Glomerular visceral epithelial cell (primary cell): ENCODE measurements around the gene SYT9.
"Not testable (repeated sequence)": the region's sequence is repeated elsewhere in the genome, so short reads cannot be mapped to it uniquely, and the experiment has no call there.

Experiments
- DNase-seq: peaks from one replicate; pipeline ENCODE4 v3.0.0-alpha.2; 2016; ENCODE audit errors: extremely low spot score

SYT9 gene

DNA sequence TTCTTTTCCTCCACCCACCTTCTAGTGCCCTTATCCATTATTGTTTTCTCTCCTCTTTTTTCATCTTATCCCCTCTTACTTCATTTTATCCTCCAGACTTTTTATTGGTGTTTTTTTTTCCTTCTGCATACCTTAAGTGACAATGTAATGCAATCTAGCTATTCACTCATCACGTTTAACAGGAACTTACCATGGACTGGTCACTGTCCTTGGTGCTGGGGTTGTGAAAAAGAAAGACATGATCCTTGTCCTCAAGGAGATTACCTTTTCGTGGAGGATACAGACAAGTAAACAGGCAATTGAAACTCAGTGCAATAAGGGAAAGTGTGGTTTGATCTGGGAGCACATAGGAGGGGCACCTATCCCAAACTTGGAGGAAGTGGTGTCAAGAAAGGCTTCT lies 20.7 kb downstream of the SYT9 start:
- no peak for DNase-seq

DNA sequence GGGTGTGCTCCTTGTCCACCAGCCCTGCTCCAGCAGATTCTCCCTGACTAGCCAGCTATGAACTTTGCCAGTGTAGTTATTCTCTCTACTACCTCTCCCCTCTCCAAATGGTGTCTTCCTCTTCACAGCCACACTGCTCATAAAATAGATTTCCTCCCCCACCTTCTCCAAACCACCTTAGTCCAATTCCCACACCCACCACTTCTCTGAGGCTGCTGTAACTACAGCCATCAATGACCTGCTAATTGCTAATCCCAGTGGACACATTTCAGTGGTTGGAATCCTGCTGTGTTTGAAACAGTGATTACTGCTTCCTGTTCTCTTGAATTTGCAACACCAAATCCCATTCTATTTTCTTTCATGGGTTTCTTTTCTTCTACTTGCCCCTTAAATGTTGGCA lies 23.4 kb downstream of the SYT9 start:
- no peak for DNase-seq

DNA sequence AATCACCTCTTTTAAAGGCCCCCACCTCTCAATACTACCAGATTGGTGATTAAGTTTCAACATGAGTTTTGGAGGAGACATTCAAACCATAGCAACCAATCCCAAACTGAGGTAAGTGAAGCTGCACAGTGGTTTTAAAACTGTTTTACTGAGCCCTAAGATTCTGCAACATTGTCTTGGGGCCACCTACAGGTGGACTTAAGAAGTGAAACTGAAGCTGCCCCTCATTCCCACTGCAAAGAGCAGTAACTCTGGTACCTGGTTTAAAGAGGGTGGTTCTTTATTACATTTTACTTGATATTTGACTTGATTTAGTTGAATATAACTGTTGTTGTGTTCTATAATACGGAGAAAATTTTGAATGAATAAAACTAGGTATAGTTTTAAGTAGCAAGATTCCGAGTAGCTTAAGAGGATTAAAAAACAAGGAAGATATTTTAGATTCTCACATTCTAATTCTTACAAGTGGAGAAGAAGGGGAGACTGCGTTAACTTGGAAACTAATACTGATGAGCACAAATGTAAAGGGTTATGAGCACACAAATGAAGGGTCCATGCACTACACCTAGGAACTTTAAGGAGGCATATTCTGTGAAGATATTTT lies 26.7 kb downstream of the SYT9 start:
- no peak for DNase-seq

DNA sequence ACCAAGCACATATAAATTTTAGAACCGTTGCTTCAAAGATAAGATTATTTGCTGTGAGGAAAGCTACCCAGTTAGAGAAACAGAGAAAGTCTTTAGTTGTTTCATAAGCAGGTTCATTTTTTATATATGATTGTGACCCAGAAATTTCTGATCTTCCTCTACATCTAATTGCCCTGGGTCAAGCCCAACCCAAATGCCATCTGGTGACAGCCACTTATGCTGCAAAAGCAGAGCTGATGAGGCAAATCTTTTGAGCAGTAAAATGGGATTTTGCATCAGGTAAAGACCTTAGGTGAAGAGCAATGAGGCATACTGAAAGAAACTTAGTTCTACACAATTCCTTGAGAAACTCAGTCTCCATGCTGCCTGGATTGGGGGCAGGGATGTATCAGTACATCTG lies 28.0 kb downstream of the SYT9 start:
- DNase-seq: no peak

DNA sequence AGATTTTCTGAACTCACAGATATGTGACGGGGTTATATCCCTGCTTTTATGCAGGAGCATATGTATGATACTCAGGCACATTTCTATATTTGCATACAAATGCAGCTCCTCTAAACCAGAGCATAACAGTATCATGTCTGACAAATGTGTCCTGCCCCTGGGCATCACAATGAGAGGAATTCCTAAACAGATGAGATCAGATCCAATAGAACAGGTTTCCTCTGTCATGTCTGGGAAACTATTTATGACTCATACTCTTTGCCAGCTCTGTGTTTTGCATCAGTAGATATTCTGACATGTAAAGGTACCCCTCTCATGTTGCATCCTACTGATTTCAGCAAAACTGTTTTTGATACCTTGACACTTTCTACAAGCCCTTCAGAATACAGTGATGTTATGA lies 29.4 kb downstream of the SYT9 start:
- DNase-seq: no peak

DNA sequence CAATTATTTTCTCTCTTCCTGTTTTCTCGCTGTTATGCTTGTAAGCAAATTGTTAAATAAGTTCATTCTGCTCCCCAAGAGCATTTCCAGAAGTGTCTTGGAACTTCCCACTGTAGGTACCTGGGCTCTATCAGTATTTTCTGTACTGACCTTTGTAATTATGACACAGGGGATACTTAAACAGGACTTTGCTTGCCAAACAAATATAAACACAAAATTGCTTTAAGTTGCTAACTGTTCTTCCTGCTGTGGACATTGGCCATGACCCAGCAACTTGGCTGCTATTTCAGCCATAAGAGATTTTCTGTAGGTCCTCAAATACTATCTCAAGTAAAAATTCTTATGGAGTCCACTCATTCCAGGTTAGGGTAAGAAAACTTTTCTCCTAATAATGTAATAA lies 30.1 kb downstream of the SYT9 start:
- DNase-seq: no peak

DNA sequence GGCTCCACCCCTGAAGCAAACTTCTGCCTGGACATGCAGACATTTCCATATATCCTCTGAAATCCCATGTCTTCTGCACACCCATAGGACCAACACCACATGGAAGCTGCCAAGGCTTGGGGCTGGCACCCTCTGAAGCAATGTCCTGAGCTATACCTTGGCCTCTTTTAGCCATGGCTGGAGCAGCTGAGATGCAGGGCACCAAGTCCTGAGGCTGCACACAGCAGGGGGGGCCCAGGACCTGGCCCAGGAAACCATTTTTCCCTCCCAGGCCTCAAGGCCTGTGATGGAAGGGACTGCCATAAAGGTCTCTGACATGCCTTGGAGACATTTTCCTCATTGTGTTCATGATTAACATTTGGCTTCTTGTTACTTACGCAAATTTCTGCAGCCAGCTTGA lies 34.5 kb downstream of the SYT9 start:
- DNase-seq: no peak

DNA sequence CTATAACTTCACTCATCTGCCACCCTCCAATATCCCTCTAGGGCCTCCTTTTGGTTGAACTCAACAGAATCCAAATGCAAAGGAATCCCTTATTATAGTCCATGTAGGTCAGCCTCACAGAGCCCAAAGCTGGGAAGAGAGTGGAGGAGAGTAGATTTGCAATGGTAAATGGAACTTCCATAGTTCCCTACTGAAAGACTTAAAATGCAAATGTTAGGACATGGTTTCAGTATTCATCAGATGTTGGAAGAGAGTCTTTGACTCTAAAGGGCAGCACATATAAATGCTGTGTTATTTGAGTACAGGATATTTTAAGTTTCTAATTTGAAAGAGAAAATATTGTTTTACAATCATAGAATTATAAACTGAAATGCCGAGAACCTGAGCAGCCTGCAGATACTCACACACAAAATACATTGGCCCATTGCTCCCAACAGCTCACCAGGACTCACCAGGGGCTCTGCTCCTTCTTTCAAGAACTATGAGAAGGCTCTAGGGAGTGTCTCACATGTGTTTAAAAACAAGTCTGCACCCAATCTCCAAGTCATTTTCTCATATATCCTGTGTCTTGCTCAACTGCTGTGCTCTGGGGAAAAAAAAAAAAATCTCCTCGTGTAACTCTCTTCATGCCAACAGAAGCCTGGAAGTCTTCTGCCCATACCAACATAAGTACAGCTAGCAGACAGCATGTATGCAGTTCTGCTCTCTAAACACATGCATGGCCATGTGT lies 39.6 kb downstream of the SYT9 start:
- no peak for DNase-seq

DNA sequence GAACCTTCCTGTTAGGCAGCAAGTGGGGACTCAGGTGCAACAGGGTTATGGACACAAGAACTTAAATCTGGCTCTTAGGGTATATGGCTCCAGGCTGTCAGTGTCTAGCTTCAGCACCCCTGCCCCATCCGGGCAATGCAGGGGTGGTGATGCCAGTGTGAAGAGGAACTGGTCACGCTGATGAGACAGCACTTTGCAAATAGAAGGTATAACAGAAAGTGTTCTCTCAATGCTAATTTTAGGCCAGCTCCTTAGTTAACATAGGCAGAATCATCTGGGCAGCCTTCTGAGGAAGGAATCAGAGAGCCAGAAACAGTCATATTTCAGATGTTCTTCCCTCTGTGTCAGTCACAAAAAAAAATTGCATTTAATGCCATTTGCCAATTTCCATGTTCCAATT lies 41.2 kb downstream of the SYT9 start:
- DNase-seq: no peak

DNA sequence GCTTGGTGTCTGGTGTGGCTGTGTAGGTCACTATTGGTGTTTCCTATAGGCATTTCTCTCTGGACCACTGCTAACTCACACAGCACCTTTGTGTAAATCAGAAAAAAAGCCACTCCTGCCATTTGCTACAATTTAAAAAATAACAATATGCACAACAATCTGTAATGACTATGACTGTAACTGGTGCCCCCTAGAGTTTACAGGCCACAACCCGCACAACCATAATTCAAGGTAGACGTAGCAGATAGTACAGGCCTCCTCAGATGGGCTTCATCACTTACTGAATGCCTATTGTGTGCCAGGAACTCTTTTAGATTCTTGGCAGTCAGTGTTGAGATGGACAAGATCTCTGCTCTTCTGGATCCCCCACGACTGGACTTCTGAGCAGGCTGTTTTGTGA lies 47.7 kb downstream of the SYT9 start:
- DNase-seq: no peak

DNA sequence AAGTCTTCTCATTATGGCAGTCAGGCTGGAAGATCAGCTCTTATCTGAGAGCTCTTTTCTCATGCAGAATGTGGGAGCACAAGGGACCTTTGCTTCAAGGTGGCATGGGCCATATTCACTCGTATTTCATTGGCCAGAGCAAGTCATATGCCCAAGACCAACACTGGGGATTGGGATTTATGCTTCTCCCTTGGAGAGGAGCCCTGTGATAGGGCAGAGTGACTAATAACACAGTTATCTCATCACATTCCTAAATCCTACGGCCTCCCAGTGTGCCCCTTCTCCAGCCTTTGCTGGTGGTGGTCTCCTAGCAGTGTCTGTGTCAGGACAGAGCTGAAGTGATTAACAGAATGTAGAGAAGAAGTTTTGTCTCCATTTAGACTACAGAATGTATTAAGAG lies 48.6 kb downstream of the SYT9 start:
- no peak for DNase-seq

DNA sequence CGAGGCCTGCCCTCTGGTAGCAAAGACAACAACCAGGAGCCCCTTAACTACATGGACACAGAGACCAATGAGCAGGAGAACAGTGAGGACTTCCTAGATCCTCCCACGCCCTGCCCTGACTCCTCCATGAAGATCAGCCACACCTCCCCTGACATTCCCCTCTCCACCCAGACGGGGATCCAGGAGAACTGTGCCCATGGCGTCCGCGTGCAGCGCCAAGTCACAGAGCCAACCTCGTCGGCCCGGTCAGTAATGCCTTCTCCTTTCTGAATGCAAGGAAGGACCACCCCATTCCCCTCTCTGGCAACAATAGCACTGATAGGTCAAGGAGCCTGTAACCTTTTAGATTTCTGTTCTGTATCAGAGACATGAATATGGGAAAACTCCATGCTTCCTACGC lies 51.4 kb downstream of the SYT9 start:
- DNase-seq: no peak

DNA sequence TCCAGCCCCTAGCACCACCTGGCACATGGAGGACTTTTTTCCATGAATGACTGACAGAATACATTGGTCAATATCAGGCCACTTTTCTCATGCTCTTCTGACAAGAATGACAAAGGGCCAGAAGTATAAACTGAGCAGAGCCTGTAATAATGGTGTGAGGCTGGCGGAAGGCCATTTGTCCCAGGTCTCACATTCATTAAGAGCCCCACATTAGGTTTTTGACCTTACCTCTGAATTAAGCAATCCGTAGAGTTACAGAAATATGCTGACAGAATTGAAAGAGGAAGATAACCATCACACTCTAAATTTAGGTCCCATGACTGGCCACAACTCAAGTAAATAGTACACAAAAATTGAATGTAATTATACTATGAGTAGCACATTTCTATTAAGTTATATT lies 55.2 kb downstream of the SYT9 start:
- no peak for DNase-seq

DNA sequence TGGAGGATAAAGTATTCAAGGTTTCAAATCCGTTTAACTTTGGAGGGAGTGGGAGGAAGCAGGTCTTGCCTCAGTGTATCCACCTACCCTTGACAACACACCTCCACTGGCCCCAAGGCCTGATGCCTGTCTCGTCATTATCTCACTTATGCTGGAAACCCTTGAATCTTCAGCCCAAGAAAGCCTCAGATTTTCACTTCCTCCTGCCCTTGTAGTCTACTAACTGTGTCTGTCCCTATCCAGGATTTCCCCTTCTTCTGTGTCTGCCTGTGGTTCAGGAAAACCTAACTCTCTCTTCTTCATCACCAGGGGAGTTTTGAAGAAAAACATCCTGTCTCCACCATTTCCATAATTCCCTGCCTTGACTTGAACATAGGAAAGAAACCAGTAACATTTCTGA lies 56.1 kb downstream of the SYT9 start:
- DNase-seq: no peak

DNA sequence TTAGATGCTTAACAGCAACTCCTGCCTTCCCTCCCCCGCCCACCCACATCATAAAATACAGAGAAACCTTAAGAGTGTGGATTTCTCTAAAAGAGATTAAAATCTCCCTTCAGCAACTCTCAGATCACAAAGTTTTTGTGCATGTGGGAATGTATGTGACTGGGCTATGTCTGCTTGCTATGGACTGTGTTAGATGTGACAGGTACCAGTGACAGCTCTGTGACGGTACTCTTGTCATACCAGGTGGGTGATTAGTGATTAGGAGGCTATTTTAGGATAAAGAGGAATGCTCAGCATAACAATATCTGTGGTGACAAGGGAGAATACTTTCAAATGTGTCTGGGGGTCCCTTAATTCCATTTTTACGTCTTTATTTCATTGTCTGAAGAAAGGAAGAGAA lies 60.2 kb downstream of the SYT9 start:
- no peak for DNase-seq

DNA sequence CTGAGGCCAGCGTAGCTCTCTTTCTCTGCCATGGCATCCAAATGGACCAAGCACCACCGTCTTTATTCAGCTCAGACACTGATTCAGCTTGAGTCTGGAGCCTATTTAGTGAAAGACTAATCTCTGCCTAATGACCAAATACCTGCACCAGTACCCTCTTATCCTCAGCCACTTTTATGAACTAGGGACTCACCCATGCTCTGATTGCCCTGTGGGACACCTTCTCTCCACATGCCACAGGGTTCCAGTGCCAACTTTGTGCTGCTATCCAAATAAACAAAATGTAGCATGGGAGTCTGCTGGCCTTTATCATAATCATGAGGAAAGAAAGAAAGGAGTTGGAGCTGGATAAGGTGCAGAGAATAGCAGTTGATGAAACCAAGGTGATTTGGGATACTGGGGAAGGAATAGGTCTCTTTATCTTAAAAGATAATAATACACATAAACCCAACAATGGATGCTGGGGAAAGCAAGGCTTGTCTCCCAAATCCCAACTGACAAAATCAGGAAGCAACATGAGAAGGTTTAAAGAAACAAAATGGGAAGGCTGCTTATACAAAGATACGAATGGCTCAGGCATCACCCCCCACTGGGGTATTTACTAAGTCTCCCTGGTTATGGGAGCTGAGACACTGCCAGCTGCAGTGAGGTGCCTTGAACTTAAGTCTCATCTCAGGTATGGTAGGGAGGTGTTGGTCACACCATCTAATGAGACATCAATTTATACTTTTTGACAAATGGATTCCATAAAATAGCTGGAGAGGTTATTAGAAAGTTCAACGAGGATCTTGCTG lies 63.3 kb downstream of the SYT9 start:
- no peak for DNase-seq

DNA sequence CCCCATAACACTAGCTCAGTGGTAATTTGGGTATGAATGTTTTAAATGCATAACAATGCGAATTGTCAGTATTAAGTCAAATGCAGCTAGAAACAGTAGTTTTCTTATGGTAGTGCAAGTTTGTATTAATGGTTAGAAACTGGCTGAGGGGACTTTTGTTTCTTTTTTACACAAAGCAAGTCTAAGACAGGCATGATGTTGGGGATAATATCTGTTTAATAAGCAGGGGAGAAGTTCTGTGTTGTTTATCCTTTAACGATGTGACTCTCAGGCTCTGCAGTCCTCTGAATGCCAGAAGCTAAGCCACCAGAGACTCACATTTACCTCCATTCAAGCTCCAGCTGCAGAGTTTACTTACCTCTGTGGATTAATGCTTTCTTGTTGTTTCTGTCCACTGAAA lies 67.8 kb downstream of the SYT9 start:
- DNase-seq: no peak

DNA sequence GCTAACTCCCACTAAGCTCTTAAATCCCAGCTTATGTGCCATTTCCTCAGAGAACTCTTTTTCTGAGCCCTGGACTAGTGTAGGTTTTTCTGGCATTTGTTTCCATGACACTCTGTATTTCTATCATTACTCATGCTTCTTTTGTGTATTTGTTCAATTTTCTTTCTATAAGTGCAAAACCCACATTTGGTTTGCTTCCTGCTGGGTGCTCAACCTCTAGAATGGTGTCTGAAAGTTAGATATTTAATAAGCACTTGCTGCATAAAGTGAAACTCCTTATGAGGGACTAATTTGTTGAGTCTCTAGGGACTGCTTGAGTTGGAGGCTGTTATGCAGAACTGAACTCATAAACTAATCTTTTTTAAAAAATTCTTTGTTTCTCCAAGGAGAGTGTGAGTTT lies 68.6 kb downstream of the SYT9 start:
- no peak for DNase-seq

DNA sequence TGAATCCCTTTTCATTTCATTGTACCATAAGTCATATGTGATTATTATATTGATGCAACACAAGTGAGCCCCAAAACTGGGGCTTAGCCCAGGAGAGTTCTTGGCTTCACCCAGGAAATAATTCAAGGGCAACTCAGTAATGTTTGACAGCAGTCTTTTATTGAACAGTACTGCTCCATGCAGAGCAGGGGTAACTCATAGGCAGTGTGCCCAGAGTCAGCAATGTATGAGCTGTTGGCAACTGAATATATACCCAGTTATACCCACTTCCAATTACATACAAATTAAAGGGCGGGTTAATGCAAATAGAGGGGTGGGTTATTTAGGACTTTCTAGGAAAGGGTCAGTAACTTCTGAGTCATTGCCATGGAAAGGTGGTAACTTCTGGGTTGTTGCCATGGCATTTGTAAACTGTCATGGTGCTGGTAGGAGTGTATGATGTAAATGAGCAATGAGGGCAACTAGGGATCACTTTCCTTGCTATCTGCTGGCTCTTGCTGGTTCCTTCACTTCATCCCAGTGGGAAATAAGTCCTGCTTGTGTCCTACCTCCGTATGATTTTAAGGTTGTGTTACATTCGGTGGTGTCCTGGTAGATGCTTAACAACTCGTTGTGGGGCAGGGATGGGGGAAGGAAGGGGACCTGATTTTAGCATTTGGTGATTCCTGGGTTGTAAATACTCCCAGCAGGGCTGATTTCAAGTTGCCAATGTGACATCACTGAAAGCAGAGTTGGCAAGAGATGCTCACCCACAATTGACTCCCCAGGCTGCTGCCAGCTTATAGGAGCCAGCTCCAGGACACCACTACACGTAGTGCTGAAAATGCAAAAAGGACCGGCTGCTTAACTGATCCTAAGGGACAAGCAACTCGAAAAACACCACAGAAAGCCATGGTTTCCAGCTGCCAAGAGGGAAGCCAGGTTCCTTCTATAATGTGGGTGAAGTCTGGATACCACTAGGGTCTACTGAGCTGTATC lies 70.1 kb downstream of the SYT9 start:
- no peak for DNase-seq

DNA sequence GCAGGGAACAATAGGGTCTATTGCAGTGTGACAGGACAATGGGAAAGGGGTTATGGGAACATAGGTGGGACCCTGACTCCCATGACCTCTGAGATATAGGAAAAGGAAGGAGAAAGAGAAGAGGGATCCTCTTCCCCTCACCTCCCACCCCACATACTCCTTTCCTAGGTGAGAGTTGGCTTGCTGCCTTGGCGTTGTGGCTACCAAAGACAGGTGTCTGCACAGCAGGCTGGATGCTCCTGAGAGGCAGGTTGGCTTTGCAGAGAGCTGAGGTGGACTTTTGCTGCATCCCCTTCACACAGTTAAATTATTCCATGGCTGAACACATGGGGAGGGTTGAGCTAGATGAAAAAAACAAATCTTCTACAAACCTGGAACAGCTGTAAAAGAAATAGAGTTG lies 80.7 kb downstream of the SYT9 start:
- no peak for DNase-seq

DNA sequence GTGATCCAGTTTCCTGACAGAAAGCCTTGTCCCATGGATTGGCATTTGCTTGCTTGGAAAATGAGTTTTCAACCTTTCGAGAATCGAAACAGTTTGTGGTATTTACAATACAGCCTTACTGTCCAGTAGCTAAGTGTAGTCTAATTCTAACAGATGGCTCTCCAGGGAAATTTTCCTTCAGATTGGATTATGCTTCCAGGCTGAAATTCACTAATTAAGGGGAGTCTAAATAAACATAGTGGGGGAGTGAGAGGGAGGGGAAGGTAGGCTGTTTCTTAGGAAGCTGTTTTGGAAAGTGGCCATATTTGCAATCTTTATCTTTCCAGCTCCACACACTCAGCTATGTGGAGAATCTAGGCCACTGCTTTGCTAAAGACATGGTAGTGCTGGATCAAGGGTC lies 81.3 kb downstream of the SYT9 start:
- no peak for DNase-seq

DNA sequence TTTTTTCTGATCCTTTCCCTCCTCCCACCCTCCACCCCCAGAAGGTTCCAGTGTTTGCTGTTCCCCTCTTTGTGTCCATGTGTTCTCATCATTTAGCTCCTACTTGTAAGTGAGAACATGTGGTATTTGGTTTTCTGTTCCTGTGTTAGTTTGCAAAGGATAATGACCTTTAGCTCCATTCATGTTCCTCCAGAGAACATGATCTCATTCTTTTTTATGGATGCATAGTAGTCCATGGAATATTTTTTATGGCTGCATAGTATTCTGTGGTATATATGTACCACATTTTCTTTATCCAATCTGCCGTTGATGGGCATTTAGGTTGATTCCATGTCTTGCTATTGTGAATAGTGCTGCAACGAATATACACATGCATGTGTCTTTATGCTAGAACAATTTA lies 83.7 kb downstream of the SYT9 start:
- not testable (repeated sequence) for DNase-seq
